Pancreas (tissue), 10 donors: ENCODE data around the gene ITGAD. TPM values are rescaled to one million over a fixed set of nuclear protein-coding genes. Genes with fewer than 3 reads are reported as not detected.

ENCODE experiments used
- ATAC-seq, 4 donors: fragments of 200-7000 bp; cut with Tn5 transposase; one replicate each; pipeline versions ENCODE4 v1.8.0 to v1.9.1; 2020; ENCODE audit warnings: mild to moderate bottlenecking in 4 of 4, moderate library complexity in 4 of 4
- DNase-seq, 6 donors: peaks; one replicate each; pipeline ENCODE4 v3.0.0-alpha.2; 2020
- FAIRE-seq: peaks from 2 replicates; lab custom pipeline; 2012; peaks lifted over from hg19 to GRCh38; lab: Jason Lieb, UNC
- H3K27ac ChIP-seq, 4 donors: fragments of 200-600 bp; sonication (generic); 1 replicate in 3 of 4; 2 replicates in 1 of 4; pipeline versions ENCODE4 v1.5.0 to v1.8.0; 2020
- H3K27me3 ChIP-seq, 4 donors: fragments of 200-600 bp; one replicate each; pipeline ENCODE4 v1.8.0; 2021
- H3K36me3 ChIP-seq, 3 donors: fragments of 200-600 bp; sonication (generic) in 1 of 3; one replicate each; pipeline versions ENCODE4 v1.5.0 to v1.8.0; 2020 to 2021
- H3K4me1 ChIP-seq, 3 donors: fragments of 200-600 bp; one replicate each; pipeline ENCODE4 v1.8.0; 2021
- H3K4me3 ChIP-seq, 4 donors: fragments of 200-600 bp; sonication (generic) in 2 of 4; one replicate each; pipeline versions ENCODE4 v1.5.0 to v1.8.0; 2020 to 2021
- H3K9me3 ChIP-seq, 4 donors: fragments of 200-600 bp; one replicate each; pipeline ENCODE4 v1.8.0; 2021
- WGBS, 2 donors: extraction: QIAGEN DNeasy Blood & Tissue Kit; methylation state at CpG; one replicate each; pipeline ENCODE4 v1.1.7; 2013; 5-methylcytosine and 5-hydroxymethylcytosine counted together
- intact Hi-C, 3 donors: fragments of 100-400 bp; cut with DNase I; formaldehyde crosslinking; loops; one replicate each; pipeline versions ENCODE4 v1.11.1 to v1.14.2; 2022
- polyA plus RNA-seq, 2 donors: library from polyadenylated mRNA; stranded (reverse); fragments of 200-250 nt; gene quantifications; one replicate each; pipeline ENCODE4 v1.2.3, GENCODE V29; 2013
- total RNA-seq, 6 donors: library from RNA; stranded (reverse); fragmentation: NEBNext Ultra II Directional in 4 of 6; extraction: Animal tissue kit (Norgen Biotek cat#: 25700) in 4 of 6; gene quantifications; one replicate each; pipeline versions ENCODE4 v1.2.1 to v1.2.4, GENCODE V29; 2021 to 2023
- TF ChIP-seq, protein P1 (sequence below), 4 donors: fragments of 200-600 bp; sonication (generic) in 3 of 4; IDR thresholded peaks; one replicate each; pipeline versions ENCODE4 v1.5.0 to v1.8.0; 2021; ENCODE audit warnings: antibody characterized with exemption in 4 of 4
- donor health status: healthy with polysubstance abuse.
- donor health status: DM: no; HTN: no; CAD: no; lungs with moderate emphysema.
- donor health status: DM: no; HTN: no; CAD: no.
- donor health status: control.
- donor health status: control.
- donor health status: Bipolar disorder and iron deficiency.
- donor health status: DM: yes; HTN: yes; CAD: no.
- donor health status: DM: no; HTN: no; CAD: no.
- donor health status: DM: no; HTN: no; CAD: no.
- donor health status: DM: yes; HTN: yes; CAD: no.

The ITGAD gene
- total and polyA plus RNA-seq, 8 donors: 0.06 to 0.31 TPM; not detected in 6

DNA sequence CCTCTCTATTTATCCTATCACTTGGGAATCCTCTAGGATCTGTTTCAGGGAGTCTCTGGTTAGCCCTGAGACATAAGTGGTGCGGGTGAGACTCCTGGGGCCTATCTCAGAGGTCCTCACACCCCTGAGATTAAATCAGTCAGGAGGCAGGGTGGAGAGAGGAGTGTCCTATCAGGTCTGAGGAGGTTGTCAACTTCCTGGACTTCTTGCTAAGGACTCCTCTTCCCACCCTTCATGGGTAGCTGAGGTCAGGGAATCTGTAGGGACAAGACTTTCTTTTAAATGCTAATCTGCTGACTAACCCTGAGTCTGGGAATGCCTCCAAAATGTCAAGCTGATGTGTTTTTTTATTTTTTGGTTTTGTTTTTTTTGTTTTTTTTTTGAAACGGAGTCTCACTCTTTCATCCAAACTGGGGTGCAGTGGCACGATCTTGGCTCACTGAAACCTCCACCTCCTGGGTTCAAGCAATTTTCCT, 59.5 kb downstream of the ITGAD start:
- ATAC-seq: peak in 3 of 4 donors; percentile 37 to 55 (median 43)
- Histone ChIP-seq H3K4me3 (no peak overlapping the region), H3K9me3 (no peaks in the 10 kb centered on the region), H3K27ac (peak overlapping the region in 1 of 4 donors; percentile 46), H3K27me3 (no peaks in the 10 kb centered on the region), H3K36me3 (no peaks in the 10 kb centered on the region), H3K4me1 (peaks cover 12 to 44% (median 13%) of the 10 kb centered on the region in 3 donors)
- TF ChIP-seq, protein P1, sequence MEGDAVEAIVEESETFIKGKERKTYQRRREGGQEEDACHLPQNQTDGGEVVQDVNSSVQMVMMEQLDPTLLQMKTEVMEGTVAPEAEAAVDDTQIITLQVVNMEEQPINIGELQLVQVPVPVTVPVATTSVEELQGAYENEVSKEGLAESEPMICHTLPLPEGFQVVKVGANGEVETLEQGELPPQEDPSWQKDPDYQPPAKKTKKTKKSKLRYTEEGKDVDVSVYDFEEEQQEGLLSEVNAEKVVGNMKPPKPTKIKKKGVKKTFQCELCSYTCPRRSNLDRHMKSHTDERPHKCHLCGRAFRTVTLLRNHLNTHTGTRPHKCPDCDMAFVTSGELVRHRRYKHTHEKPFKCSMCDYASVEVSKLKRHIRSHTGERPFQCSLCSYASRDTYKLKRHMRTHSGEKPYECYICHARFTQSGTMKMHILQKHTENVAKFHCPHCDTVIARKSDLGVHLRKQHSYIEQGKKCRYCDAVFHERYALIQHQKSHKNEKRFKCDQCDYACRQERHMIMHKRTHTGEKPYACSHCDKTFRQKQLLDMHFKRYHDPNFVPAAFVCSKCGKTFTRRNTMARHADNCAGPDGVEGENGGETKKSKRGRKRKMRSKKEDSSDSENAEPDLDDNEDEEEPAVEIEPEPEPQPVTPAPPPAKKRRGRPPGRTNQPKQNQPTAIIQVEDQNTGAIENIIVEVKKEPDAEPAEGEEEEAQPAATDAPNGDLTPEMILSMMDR (IDR thresholded peaks at IDR 0.05): no peak
- intact Hi-C loops: no loop called here
- WGBS, 2 donors: 52 to 70% methylated on average over 3 of the region's 3 CpGs
- no peak for FAIRE-seq
- DNase-seq: no peak

DNA sequence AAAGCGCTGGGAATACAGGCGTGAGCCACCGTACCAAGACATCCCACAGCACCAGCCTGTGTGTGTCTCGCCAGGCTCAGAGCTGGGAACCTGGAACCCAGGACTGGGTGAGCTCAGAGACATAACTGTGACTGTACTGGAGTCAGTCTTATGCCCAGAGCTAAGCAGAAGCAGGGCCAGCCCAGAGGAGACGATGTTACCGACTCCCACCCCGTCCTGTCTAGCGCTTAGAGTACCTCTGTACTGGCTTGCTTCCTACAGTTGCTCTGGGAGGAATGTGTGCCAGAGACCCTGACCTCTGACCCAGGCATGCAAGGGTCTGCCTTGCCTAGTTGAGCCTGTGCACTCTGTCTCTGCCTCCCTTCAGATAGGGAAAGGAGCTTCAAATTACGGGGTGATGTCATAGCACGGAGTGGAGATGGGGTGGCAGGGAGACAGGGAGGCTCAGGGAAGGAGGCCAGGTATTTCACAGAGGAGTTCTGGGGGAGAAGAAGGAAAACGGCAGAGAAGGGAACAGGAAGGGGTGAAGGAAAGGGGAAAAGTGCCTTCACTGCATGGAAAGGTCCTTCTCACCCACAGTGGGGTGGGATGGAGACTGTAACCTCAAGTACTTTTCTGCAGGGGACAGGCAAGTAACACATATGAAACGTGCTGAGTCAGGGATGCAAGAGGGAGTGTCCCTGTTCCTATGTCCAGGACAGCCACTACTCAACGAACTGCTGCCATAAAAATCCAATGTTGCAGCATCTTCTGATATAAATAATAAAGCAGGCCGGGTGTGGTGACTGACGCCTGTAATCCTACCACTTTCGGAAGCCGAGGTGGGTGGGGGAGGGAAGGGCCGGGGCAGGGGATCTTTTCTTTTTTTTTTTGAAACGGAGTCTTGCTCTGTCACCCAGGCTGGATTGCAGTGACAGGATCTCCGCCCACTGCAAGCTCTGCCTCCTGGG, 60.4 kb downstream of the ITGAD start:
- H3K4me3 ChIP-seq: no peak overlapping the region
- no peak for ATAC-seq
- no peaks in the 10 kb centered on the region for H3K27me3 ChIP-seq
- peak in 1 of 6 donors; percentile 31 for DNase-seq
- no peaks in the 10 kb centered on the region for H3K9me3 ChIP-seq
- FAIRE-seq: no peak
- intact Hi-C loops: no loop called here
- H3K36me3 ChIP-seq: no peaks in the 10 kb centered on the region
- TF ChIP-seq, protein P1 (IDR thresholded peaks at IDR 0.05): no peak
- no peak overlapping the region for H3K27ac ChIP-seq
- peaks cover 14 to 48% (median 14%) of the 10 kb centered on the region in 3 donors for H3K4me1 ChIP-seq
- 68 to 75% methylated on average over 20 of the region's 20 CpGs for WGBS, 2 donors

DNA sequence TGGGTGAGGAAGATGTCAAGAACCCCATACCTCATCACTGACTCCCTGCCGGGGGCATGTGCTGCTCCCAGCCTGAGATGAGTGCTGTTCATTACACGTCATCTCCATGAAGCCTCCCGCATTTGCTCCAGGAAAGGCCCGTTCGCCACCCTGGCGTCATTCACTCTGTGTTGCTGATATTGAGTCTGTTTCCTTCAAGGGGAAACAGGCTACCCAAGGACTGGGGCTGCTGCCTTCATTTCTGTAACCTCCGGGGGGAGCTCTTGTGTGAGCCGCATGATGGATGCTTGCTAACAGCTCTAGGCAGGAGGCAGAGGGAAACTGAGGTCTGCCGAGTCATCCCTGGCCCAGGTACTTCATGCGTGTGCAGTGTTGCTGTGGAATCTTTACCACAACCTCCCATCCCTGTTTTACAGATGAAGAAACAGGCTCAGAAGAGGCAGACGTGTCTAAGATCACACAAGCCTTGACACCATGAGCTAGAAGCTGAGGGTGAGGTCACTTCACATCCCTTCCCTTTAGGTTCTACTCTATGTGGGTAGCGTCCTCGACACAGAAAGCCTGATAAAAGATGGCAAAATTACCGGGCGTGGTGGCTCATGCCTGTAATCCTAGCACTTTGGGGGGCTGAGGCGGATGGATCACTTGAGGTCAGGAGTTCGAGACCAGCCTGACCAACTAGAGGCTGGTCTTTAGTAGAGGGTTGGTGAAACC, 62.6 kb downstream of the ITGAD start:
- Histone ChIP-seq H3K4me3 (no peak overlapping the region), H3K27me3 (no peaks in the 10 kb centered on the region), H3K27ac (no peak overlapping the region), H3K4me1 (peaks cover 14 to 54% (median 21%) of the 10 kb centered on the region in 3 donors), H3K36me3 (no peaks in the 10 kb centered on the region), H3K9me3 (no peaks in the 10 kb centered on the region)
- FAIRE-seq: no peak
- intact Hi-C loops: no loop called here
- 68 to 72% methylated on average over 17 of the region's 17 CpGs for WGBS, 2 donors
- ATAC-seq: no peak
- peak in 1 of 6 donors; percentile 36 for DNase-seq
- TF ChIP-seq, protein P1 (IDR thresholded peaks at IDR 0.05): no peak

DNA sequence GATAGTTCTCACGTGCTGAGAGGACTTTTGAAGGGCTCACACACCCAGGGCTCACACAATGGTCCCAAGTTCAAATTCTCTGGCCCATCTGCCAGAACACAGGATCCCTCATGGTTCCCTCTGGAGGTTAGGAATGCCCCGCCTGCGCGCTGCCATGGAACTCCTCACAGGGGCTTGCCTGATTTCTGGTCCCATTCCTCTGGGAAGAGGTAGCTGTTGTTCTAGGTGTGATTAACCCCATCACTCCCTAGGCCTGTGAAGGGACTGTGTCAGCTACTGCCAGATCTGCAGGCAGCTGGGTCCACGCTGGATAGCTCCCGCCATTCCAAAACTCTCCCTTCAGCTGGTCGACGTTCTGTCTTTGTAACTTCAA, 63.8 kb downstream of the ITGAD start:
- peak overlapping the region in 1 of 4 donors; percentile 75 for H3K4me3 ChIP-seq
- no peaks in the 10 kb centered on the region for H3K9me3 ChIP-seq
- H3K27ac ChIP-seq: no peak overlapping the region
- DNase-seq (peak in 2 of 6 donors; percentile 11 to 39), ATAC-seq (no peak), FAIRE-seq (no peak)
- no peaks in the 10 kb centered on the region for H3K36me3 ChIP-seq
- TF ChIP-seq, protein P1 (IDR thresholded peaks at IDR 0.05): no peak
- intact Hi-C loops: no loop called here
- peaks cover 14 to 54% (median 22%) of the 10 kb centered on the region in 3 donors for H3K4me1 ChIP-seq
- H3K27me3 ChIP-seq: no peaks in the 10 kb centered on the region
- WGBS, 2 donors: 65 to 66% methylated on average over 8 of the region's 8 CpGs
